ENCODE data around the gene EIF5B.

DNA sequence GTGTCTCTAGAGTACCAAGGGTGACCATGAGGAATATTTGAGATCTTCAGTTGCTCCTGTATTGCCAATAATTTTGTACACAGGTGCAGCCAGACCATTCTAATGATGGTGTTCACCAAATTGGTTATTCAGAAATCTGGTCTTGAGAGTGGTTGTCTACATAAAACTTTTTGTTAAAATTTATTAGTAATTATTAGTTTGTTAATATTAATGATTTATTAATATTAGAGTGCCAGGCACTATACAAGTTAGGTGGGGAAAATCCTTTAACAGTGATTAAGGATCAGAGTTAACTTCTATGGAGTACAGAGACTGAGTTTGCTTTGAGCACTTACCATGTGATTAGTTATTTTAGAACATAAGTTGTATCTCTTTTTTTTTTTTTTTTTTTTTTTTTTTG, 9.0 kb downstream of the EIF5B start:
- TF ChIP-seq, protein P1, sequence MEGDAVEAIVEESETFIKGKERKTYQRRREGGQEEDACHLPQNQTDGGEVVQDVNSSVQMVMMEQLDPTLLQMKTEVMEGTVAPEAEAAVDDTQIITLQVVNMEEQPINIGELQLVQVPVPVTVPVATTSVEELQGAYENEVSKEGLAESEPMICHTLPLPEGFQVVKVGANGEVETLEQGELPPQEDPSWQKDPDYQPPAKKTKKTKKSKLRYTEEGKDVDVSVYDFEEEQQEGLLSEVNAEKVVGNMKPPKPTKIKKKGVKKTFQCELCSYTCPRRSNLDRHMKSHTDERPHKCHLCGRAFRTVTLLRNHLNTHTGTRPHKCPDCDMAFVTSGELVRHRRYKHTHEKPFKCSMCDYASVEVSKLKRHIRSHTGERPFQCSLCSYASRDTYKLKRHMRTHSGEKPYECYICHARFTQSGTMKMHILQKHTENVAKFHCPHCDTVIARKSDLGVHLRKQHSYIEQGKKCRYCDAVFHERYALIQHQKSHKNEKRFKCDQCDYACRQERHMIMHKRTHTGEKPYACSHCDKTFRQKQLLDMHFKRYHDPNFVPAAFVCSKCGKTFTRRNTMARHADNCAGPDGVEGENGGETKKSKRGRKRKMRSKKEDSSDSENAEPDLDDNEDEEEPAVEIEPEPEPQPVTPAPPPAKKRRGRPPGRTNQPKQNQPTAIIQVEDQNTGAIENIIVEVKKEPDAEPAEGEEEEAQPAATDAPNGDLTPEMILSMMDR (conservative IDR thresholded peaks at IDR 0.05; ENCODE audit: low read length), result no peak
- TF ChIP-seq EZH2phosphoT487 (IDR thresholded peaks at IDR 0.05; ENCODE audit: borderline replicate concordance), result no peak
